Neutrophil (primary cell): ENCODE data around the gene ELMO2.

Source experiments
- H3K27ac ChIP-seq: fragments of 200-600 bp; sonication (generic); 2 replicates; pipeline ENCODE4 v1.5.1; 2016; ENCODE audit warnings: mild to moderate bottlenecking, moderate library complexity
- H3K27me3 ChIP-seq: fragments of 200-600 bp; sonication (generic); 2 replicates; pipeline ENCODE4 v1.6.0; 2016; ENCODE audit warnings: mild to moderate bottlenecking
- H3K36me3 ChIP-seq: fragments of 200-600 bp; sonication (generic); 2 replicates; pipeline ENCODE4 v1.5.1; 2017
- H3K4me1 ChIP-seq, 2 experiments: fragments of 200-600 bp in 1 of 2; sonication (generic) in 1 of 2; 1 replicate in 1 of 2; 2 replicates in 1 of 2; pipeline versions ENCODE4 v1.5.1 to v1.6.1; 2013 to 2016; ENCODE audit warnings: low read depth in 1 of 2, low read length in 1 of 2, mild to moderate bottlenecking in 1 of 2, moderate library complexity in 1 of 2; ENCODE audit not compliant: control insufficient read depth in 1 of 2, insufficient read depth in 1 of 2
- H3K4me3 ChIP-seq, 2 experiments: fragments of 200-600 bp in 1 of 2; sonication (generic) in 1 of 2; 1 replicate in 1 of 2; 2 replicates in 1 of 2; pipeline ENCODE4 v1.5.1; 2013 to 2016; ENCODE audit warnings: low read depth in 1 of 2, low read length in 1 of 2, mild to moderate bottlenecking in 1 of 2, moderate library complexity in 1 of 2
- H3K9me3 ChIP-seq: fragments of 200-600 bp; sonication (generic); 2 replicates; pipeline ENCODE4 v1.5.1; 2016
- CTCF ChIP-seq: fragments of 200-600 bp; sonication (generic); IDR thresholded peaks from 2 replicates; pipeline ENCODE4 v1.5.1; 2016; ENCODE audit warnings: antibody characterized with exemption

ELMO2 gene

DNA sequence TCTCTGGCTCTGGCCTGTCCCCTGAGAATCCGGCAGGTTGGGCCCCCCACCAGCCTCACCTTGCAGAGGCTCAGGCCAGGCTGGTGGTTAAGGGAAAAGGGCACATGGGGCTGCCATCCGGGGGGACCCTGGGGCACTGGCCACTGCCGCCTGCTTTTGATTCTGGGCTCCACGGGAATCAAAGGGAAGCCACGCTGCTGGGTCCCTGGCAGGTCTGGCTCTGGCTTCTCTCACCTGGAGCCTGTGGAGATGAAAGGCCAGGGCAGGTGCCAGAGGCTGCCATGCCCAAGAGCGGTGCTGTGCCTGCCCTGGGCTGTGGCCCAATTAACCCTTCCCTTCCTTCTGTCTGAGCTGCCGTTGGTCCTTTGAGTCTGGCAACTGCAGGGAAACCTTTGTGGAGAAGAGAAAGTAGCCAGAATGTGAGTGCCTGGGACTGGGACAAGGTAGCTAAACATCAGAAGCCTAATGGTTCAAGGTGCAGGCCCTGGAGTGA is 88.7 kb downstream of the ELMO2 start:
- Histone ChIP-seq H3K4me3 (no peak overlapping the region), H3K27me3 (peaks cover 92% of the 10 kb centered on the region), H3K9me3 (no peaks in the 10 kb centered on the region), H3K36me3 (no peaks in the 10 kb centered on the region), H3K4me1 (no peaks in the 10 kb centered on the region), H3K27ac (no peak overlapping the region)
- TF ChIP-seq CTCF = no peak

DNA sequence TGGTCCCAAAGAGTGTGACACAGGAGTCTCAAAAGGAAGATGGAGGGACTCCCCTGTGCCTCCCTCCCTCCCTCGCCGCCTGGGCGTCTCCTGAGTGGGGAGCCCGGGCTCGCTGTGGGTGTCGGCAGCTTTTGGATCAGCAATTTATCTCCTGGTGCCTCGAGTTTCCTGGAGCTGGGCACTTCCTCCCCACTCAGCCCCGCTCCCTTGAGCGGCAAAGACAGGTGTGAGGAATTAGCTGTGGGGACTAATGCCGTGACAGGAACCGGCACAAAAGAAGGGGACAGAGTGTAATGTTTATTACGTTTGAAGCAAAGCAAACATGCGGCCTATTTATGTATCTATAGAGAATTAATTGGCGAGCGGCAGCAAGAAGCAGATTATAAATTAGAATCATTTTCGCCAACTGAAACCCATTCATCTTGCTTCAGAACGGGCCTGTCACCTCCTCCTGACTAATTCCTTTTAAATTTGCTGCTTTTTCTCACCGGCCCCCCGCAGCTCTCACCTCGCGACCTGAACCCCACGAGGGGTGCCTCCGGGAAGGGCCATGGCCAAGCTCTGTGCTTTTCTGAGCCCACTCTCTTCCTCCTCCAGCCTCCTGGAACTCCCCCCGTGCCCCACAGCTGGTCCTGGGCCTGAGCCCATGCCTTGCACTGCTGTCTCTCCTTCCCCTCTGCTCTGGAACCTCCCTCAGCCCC is 89.3 kb downstream of the ELMO2 start:
- peaks cover 92% of the 10 kb centered on the region for H3K27me3 ChIP-seq
- no peaks in the 10 kb centered on the region for H3K36me3 ChIP-seq
- H3K4me1 ChIP-seq = no peaks in the 10 kb centered on the region
- TF ChIP-seq CTCF = no peak
- no peaks in the 10 kb centered on the region for H3K9me3 ChIP-seq
- no peak overlapping the region for H3K27ac ChIP-seq
- no peak overlapping the region for H3K4me3 ChIP-seq
